GM19467 (cell line): Measurements from ENCODE around the gene UBN1.

Source experiments
- ATAC-seq: cut with Tn5 transposase; IDR thresholded peaks from one replicate; pipeline ENCODE4 v1.9.1; 2021; ENCODE audit warnings: mild to moderate bottlenecking, moderate library complexity; ENCODE audit not compliant: unreplicated experiment

The UBN1 gene

DNA sequence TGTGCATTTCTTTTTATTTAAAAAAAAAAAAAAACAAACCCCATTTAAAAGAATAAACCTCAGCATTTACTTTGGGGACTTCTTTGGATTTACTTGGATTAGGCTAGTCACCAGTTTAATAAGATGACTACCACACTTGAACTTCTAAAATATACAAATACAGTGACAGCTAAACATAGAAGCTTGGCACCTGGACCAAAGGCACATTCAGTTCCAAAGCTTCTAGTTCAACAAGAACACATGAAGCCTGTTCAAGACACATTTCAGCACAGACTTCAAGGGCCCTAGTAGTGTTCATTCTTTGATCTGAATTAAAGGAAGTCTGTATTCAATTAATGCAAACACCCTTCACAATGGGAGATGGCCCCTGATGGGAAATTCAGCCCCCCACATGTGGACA lies 33.2 kb upstream of the UBN1 start:
- ATAC-seq: no peak

DNA sequence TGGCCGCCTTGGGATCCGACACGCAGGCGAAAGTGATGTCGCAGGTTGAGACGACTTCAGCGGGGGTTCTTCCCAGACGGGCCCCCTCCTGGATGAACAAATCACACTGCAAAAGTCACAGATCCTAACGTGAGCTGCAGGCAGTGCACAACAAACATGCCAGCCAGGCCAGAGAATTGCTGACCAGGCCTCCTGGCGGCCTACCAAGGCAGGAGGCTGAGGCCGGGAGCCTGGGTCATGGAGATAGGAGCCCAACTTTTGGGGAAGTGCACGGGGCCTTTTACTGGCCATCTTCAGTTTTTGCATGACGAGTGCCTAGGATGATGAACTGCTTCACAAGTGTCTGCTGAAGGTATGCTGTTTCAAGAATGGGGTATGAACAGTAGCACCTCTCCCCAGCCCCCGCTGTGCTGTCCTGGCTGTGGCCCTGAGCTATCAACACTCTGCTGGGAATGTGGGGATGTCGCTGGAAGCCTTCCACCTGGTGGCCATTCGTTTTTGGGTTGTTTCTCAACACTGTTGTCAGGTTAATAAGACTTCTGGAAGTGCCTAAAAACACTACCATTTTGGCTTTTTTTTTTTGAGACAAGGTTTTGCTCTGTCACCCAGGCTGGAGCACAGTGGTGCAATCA lies 32.6 kb upstream of the UBN1 start:
- ATAC-seq: no peak

- no peak for ATAC-seq
Observed at GRCh38 chr16:4820652-4821051, 26.6 kb upstream of the UBN1 start.

DNA sequence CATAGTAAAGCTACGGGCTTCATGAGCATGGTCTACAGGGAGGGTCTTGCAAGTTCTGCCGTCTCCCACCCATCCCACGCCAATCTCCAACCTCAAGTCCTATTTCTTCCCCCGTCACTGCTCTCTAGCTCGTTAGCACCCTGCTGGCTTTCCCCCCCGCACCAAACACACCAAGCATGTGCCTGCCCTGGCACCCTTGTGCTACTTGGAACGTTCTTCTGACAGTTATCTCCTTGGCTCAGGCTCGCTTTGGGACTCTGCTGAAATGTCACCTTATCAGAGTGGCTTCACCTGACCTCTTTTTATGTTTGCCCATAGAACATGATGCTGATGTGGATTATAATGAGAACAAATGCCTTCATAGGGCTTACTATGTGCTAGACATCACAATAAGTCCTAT lies 22.1 kb upstream of the UBN1 start:
- no peak for ATAC-seq

- no peak for ATAC-seq
Observed at GRCh38 chr16:4826526-4826925, 20.8 kb upstream of the UBN1 start.

DNA sequence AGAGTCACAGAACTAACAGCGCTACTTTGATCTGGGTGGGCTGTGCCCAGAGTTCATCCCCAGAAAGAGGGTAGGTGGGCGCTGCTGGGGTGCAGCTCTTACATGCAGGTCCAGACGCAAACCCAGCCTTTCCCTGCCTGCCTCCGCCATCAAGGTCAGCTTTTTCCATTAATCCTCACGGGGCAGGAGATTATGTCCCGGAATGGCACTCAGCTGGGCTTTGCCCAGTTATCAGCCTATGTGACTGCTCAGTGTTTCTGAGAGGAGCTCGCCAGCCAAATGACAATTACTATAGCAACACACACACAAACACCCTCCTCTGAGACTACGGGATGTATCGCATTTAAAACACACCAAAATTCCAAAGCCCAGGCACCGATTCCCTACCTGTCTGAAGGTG lies 20.3 kb upstream of the UBN1 start:
- ATAC-seq: no peak

DNA sequence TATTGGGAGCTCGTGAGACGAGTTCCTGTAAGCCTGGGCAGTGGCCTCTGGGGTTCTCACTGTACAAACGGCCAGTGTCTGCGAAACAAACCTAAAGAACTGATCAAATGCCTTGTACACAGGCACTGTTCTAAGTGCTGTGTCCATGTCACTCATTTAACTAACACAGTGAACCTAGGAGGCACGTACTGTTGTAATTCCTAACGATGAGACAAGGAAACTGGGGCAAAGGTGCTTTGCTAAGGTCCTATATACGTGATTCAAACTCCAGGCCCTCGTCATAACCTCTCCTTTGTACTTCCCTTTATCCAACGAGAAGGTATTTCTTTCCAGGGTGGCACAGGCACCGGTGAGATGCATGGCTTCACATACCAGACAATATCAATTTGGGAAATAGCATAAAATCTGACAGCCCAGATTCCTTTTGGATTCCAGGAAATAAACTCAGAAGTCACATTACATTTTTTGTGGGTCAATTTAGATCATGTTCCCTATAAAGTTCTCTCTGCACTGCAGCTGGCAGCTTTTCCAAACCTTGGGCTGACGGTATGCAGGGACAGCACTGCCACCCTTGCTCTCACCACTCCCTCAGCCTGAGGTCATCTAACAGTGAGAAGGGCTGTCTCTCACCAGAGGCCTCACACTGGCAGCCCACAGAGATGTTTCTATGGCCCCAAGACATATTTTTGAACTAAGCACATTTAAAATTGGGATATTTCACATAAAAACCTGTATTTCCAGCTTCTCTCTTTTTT lies 18.5 kb upstream of the UBN1 start:
- ATAC-seq: no peak

GRCh38 chr16:4830408-4830807 lies 16.9 kb upstream of the UBN1 start:
- ATAC-seq: no peak

GRCh38 chr16:4831616-4832015 lies 15.7 kb upstream of the UBN1 start:
- no peak for ATAC-seq

- no peak for ATAC-seq
Observed at GRCh38 chr16:4832698-4833343, 14.5 kb upstream of the UBN1 start.

DNA sequence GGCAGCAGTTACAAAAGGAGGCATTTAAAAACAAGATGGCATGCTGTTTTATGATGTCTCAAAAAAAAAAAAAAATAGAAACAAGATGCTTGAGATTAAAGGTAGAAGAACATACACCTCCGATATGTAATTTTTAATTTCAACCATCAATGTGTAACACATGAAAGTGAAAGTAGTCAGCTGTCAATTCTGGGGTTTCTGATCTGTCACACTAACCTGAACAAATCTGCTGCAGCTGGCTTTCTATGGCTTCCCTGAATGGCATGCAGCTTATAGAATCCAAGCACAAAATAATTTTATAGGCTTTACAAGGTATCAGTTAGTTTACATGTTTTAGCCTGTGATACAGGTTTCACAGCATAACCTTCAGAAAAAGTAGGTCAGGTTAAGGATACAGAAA lies 13.7 kb upstream of the UBN1 start:
- no peak for ATAC-seq

GRCh38 chr16:4836727-4837126 lies 10.6 kb upstream of the UBN1 start:
- no peak for ATAC-seq

DNA sequence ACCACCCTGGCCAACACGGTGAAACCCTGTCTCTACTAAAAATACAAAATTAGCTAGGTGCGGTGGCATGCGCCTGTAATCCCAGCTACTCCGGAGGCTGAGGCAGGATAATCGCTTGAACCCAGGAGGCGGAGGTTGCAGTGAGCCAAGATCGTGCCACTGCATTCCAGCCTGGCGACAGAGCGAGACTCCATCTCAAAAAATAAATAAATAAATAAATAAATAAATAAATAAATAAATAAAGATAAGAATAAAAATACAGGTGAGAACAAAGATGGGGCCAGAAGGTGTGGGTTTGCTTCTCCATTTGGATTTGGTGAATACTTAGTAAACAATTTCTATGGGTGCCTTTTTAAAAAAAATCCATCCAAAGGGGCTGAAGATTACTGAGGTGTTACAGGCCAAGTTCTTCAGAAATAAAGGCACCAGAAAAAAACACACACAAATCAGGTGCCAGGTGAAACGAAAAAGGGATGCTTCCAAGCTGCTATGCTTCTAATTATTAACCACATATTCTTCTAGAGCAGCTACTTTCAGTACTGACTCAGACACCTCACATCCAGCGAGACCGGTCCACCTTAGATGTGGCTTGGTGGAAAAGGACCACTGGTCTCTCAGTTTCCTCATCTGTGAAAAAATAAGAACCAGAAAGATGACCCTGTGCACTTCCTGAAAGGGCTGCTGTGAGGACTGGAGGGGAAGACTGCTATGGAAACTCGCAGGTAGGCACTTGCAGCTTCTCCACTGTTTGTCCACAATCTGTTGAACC lies 9.4 kb upstream of the UBN1 start:
- no peak for ATAC-seq

- ATAC-seq: no peak
Observed at GRCh38 chr16:4839942-4840341, 7.3 kb upstream of the UBN1 start.

DNA sequence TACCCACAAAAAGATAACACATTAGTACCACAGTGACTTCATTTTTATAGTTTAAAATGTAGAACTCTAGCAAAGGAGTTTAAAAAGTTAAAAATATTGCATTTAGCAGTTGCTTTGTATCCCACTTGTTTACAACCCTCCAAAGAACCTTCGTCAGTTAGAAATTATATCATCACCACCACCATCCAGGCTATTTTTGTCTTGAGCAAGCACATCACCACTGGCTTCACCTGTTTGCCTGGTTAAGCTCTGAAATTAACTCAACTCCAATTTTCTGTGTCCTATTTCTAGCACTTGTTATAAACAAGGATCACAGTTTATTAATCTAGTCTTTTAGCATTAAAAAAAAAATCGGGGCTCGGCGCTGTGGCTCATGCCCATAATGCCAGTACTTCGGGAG lies 6.3 kb upstream of the UBN1 start:
- ATAC-seq: no peak

GRCh38 chr16:4846503-4846900 lies 779 bp upstream of the UBN1 start:
- ATAC-seq: peak; percentile 15

DNA sequence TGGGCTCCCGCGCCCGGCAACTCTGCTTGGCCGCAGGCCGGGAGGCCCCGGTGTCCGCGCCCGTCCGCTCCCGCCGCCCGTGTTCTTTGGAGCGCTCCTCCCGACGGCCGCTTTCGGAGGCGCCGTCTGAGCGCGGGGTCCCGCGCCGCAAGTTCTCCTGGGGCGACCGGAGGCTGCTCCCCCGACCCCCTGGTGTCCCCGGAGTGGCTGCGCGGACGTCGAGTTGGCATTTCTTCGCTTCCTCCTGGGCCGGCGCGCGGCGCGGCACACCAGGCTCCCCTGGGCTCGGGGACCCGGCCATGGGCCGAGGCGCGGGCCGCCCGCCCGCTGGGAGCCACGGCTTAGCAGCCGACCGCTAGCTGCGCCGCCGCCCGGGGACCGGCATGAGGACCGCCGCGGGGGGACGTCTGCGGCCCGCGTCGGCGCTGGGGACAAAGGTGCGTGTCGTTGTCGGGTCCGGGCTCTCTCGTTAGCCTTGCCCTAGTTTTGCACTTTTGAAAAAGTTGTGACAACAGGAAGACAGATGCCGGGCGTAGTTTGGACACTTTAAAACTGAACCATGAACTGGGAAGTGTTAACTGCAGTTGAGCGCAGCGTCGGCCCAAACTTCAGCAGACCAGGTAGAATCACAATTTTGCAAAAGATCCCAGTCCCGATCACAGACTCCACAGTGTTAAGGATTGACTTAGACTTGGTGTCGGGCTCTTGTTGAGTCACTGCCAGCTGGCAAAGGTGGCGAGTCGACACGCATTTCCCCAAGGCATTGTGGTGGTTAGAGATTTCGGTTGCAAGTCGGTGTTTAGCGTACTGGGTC lies 700 bp downstream of the UBN1 start:
- peak; percentile 14 for ATAC-seq

- no peak for ATAC-seq
Observed at GRCh38 chr16:4850211-4850610, 2.9 kb downstream of the UBN1 start.

GRCh38 chr16:4852221-4852872 lies 5.1 kb downstream of the UBN1 start:
- ATAC-seq: no peak

GRCh38 chr16:4855371-4855770 lies 8.1 kb downstream of the UBN1 start:
- ATAC-seq: no peak
